GM18520 (cell line): ENCODE data around the gene EVC2.

Experiments
- ATAC-seq: cut with Tn5 transposase; IDR thresholded peaks from one replicate; pipeline ENCODE4 v1.9.1; 2021; ENCODE audit not compliant: unreplicated experiment

Gene EVC2

GRCh38 chr4:5678977-5679376 lies 29.4 kb downstream of the EVC2 start:
- no peak for ATAC-seq

- ATAC-seq = no peak
These were observed 31.6 kb downstream of the EVC2 start for GRCh38 chr4:5676763-5677162.

GRCh38 chr4:5666741-5667140 lies 41.6 kb downstream of the EVC2 start:
- no peak for ATAC-seq

GRCh38 chr4:5664778-5665177 lies 43.6 kb downstream of the EVC2 start:
- ATAC-seq = no peak

GRCh38 chr4:5662555-5662954 lies 45.8 kb downstream of the EVC2 start:
- ATAC-seq = no peak

- ATAC-seq = no peak
These were observed 47.1 kb downstream of the EVC2 start for GRCh38 chr4:5661237-5661636.

GRCh38 chr4:5660185-5660584 lies 48.2 kb downstream of the EVC2 start:
- no peak for ATAC-seq

GRCh38 chr4:5658974-5659373 lies 49.4 kb downstream of the EVC2 start:
- no peak for ATAC-seq

GRCh38 chr4:5656415-5656814 lies 51.9 kb downstream of the EVC2 start:
- ATAC-seq = no peak

GRCh38 chr4:5654791-5655190 lies 53.6 kb downstream of the EVC2 start:
- no peak for ATAC-seq

GRCh38 chr4:5651089-5651488 lies 57.3 kb downstream of the EVC2 start:
- no peak for ATAC-seq

GRCh38 chr4:5650040-5650439 lies 58.3 kb downstream of the EVC2 start:
- no peak for ATAC-seq

- ATAC-seq = no peak
These were observed 61.0 kb downstream of the EVC2 start for GRCh38 chr4:5647351-5647750.

GRCh38 chr4:5640096-5640495 lies 68.3 kb downstream of the EVC2 start:
- no peak for ATAC-seq

- no peak for ATAC-seq
These were observed 68.8 kb downstream of the EVC2 start for GRCh38 chr4:5639556-5639955.

GRCh38 chr4:5638976-5639375 lies 69.4 kb downstream of the EVC2 start:
- ATAC-seq = no peak

- ATAC-seq = no peak
These were observed 70.0 kb downstream of the EVC2 start for GRCh38 chr4:5638316-5638715.

GRCh38 chr4:5636766-5637670 lies 71.3 kb downstream of the EVC2 start:
- no peak for ATAC-seq

- no peak for ATAC-seq
These were observed 72.5 kb downstream of the EVC2 start for GRCh38 chr4:5635826-5636195.

- ATAC-seq = no peak
These were observed 75.8 kb downstream of the EVC2 start for GRCh38 chr4:5632571-5632970.

- ATAC-seq = no peak
These were observed 76.3 kb downstream of the EVC2 start for GRCh38 chr4:5632066-5632440.

GRCh38 chr4:5631352-5632065 lies 76.8 kb downstream of the EVC2 start:
- no peak for ATAC-seq
